ENCODE measurements around the gene AGO3. TPM values are rescaled to one million over a fixed set of nuclear protein-coding genes. Genes with fewer than 3 reads are reported as not detected.
A peak's percentile ranks its signal among the peaks of the same experiment; 100 is the strongest.
"Not testable (repeated sequence)": the region's sequence is repeated elsewhere in the genome, so short reads cannot be mapped to it uniquely, and the experiment has no call there.

The AGO3 gene
- 23.8 TPM for total RNA-seq

GRCh38 chr1:35930593-35931445 lies at the start of gene AGO3:
TSS of gene AGO3 (plus strand) at chr1:35931105. CDS start at chr1:35931427, 322 bp downstream.
- peak; percentile 74 for DNase-seq (ENCODE audit: low spot score)

- DNase-seq (ENCODE audit: low spot score), result no peak
These were observed 49.0 kb upstream of the AGO3 start for GRCh38 chr1:35881850-35882273.

- no peak for DNase-seq (ENCODE audit: low spot score)
These were observed 48.3 kb upstream of the AGO3 start for GRCh38 chr1:35882586-35882944.

- peak; percentile 93 for DNase-seq (ENCODE audit: low spot score)
These were observed 47.8 kb upstream of the AGO3 start, which contains the start of gene AGO1 for GRCh38 chr1:35882945-35883634. TSS of gene AGO1 (plus strand) at chr1:35883209. CDS start at chr1:35883422, 213 bp downstream.

- peak; percentile 14 for DNase-seq (ENCODE audit: low spot score)
These were observed 47.2 kb upstream of the AGO3 start for GRCh38 chr1:35883635-35884101.

- DNase-seq (ENCODE audit: low spot score), result no peak
These were observed 46.0 kb upstream of the AGO3 start for GRCh38 chr1:35884934-35885333.

- no peak for DNase-seq (ENCODE audit: low spot score)
These were observed 44.8 kb upstream of the AGO3 start for GRCh38 chr1:35885961-35886558.

- DNase-seq (ENCODE audit: low spot score), result no peak
These were observed 44.1 kb upstream of the AGO3 start for GRCh38 chr1:35886577-35887431.

- no peak for DNase-seq (ENCODE audit: low spot score)
These were observed 43.4 kb upstream of the AGO3 start for GRCh38 chr1:35887508-35887907.

- no peak for DNase-seq (ENCODE audit: low spot score)
These were observed 42.6 kb upstream of the AGO3 start for GRCh38 chr1:35888255-35888654.

GRCh38 chr1:35888981-35889380 lies 41.9 kb upstream of the AGO3 start:
- not testable (repeated sequence) for DNase-seq (ENCODE audit: low spot score)

GRCh38 chr1:35893051-35893879 lies 37.6 kb upstream of the AGO3 start:
- DNase-seq (ENCODE audit: low spot score), result no peak

- DNase-seq (ENCODE audit: low spot score), result peak; percentile 23
These were observed 36.7 kb upstream of the AGO3 start for GRCh38 chr1:35894183-35894582.

GRCh38 chr1:35894656-35895055 lies 36.2 kb upstream of the AGO3 start:
- DNase-seq (ENCODE audit: low spot score), result no peak

- DNase-seq (ENCODE audit: low spot score), result no peak
These were observed 31.0 kb upstream of the AGO3 start for GRCh38 chr1:35899941-35900340.

GRCh38 chr1:35901235-35901634 lies 29.7 kb upstream of the AGO3 start:
- no peak for DNase-seq (ENCODE audit: low spot score)

GRCh38 chr1:35902671-35903070 lies 28.2 kb upstream of the AGO3 start:
- DNase-seq (ENCODE audit: low spot score), result no peak

- DNase-seq (ENCODE audit: low spot score), result no peak
These were observed 16.2 kb upstream of the AGO3 start for GRCh38 chr1:35914717-35915116.

- no peak for DNase-seq (ENCODE audit: low spot score)
These were observed 15.2 kb upstream of the AGO3 start for GRCh38 chr1:35915693-35916092.

GRCh38 chr1:35923791-35924221 lies 7.1 kb upstream of the AGO3 start:
- DNase-seq (ENCODE audit: low spot score), result no peak

- DNase-seq (ENCODE audit: low spot score), result no peak
These were observed 6.1 kb upstream of the AGO3 start for GRCh38 chr1:35924838-35925237.
